ENCODE measurements around the gene CAMK2A.

CAMK2A gene

GRCh38 chr5:150316320-150316719 is 26.7 kb upstream of the CAMK2A start:
- no peak for DNase-seq (ENCODE audit: low read depth in 3 of 3)

- DNase-seq (ENCODE audit: low read depth in 3 of 3): no peak
These were observed 25.7 kb upstream of the CAMK2A start for GRCh38 chr5:150315245-150315644.

- DNase-seq (ENCODE audit: low read depth in 3 of 3): no peak
These were observed 24.5 kb upstream of the CAMK2A start for GRCh38 chr5:150313921-150314716.

- DNase-seq (ENCODE audit: low read depth in 3 of 3): no peak
These were observed 23.9 kb upstream of the CAMK2A start for GRCh38 chr5:150313501-150313900.

GRCh38 chr5:150312518-150312917 is 22.9 kb upstream of the CAMK2A start:
- DNase-seq (ENCODE audit: low read depth in 3 of 3): no peak

- no peak for DNase-seq (ENCODE audit: low read depth in 3 of 3)
These were observed 21.6 kb upstream of the CAMK2A start for GRCh38 chr5:150311015-150311692.

- no peak for DNase-seq (ENCODE audit: low read depth in 3 of 3)
These were observed 20.7 kb upstream of the CAMK2A start for GRCh38 chr5:150310246-150310645.

- DNase-seq (ENCODE audit: low read depth in 3 of 3): no peak
These were observed 20.3 kb upstream of the CAMK2A start for GRCh38 chr5:150309886-150310239.

- DNase-seq (ENCODE audit: low read depth in 3 of 3): no peak
These were observed 19.7 kb upstream of the CAMK2A start for GRCh38 chr5:150309101-150309885.

- DNase-seq (ENCODE audit: low read depth in 3 of 3): no peak
These were observed 18.2 kb upstream of the CAMK2A start for GRCh38 chr5:150307617-150308426.

- no peak for DNase-seq (ENCODE audit: low read depth in 3 of 3)
These were observed 17.2 kb upstream of the CAMK2A start for GRCh38 chr5:150306775-150307174.

GRCh38 chr5:150305557-150305956 is 16.0 kb upstream of the CAMK2A start:
- no peak for DNase-seq (ENCODE audit: low read depth in 3 of 3)

GRCh38 chr5:150305095-150305494 is 15.5 kb upstream of the CAMK2A start:
- no peak for DNase-seq (ENCODE audit: low read depth in 3 of 3)

GRCh38 chr5:150304481-150305081 is 15.0 kb upstream of the CAMK2A start:
- no peak for DNase-seq (ENCODE audit: low read depth in 3 of 3)

GRCh38 chr5:150303660-150304386 is 14.2 kb upstream of the CAMK2A start:
- DNase-seq (ENCODE audit: low read depth in 3 of 3): no peak

- no peak for DNase-seq (ENCODE audit: low read depth in 3 of 3)
These were observed 13.6 kb upstream of the CAMK2A start for GRCh38 chr5:150303070-150303615.

GRCh38 chr5:150302301-150303069 is 12.9 kb upstream of the CAMK2A start, which contains the start of gene ARSI:
TSS of gene ARSI (minus strand) at chr5:150302905. CDS start at chr5:150302373, 532 bp downstream.
- DNase-seq (ENCODE audit: low read depth in 3 of 3): no peak

GRCh38 chr5:150301901-150302300 is 12.3 kb upstream of the CAMK2A start:
- no peak for DNase-seq (ENCODE audit: low read depth in 3 of 3)

GRCh38 chr5:150301170-150301505 is 11.6 kb upstream of the CAMK2A start:
- no peak for DNase-seq (ENCODE audit: low read depth in 3 of 3)
